ENCODE measurements around the gene TLN1. TPM values are rescaled to one million over a fixed set of nuclear protein-coding genes. Genes with fewer than 3 reads are reported as not detected.

TLN1 gene
- total RNA-seq, 1 experiment from 2014 or later = 99.5 TPM

GRCh38 chr9:35706951-35707350 is 25.0 kb downstream of the TLN1 start:
- no peak for DNase-seq (ENCODE audit: low spot score)

- no peak for DNase-seq (ENCODE audit: low spot score)
Observed at GRCh38 chr9:35705836-35706430, 26.1 kb downstream of the TLN1 start.

DNA sequence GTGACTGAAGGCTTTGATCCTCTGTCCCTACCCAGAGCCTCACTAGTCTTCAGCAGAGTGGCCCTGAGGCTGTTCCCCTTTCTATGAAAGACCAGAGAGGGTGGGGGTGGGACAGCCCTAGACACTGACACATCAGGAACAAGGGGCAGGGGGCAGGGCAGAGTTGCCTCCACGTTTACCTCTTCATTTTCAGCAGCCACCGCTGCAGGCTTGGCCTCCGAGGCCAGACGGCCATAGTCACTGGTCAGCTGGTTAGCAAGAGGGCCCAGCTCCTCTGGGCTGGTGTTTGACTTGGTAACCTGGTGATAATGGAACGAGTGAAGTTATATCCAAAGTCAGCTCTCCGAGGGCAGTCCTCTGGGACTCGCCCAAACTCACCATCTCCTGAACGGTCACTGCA is 26.6 kb downstream of the TLN1 start:
- no peak for DNase-seq (ENCODE audit: low spot score)

- DNase-seq (ENCODE audit: low spot score) = no peak
Observed at GRCh38 chr9:35703906-35704672, 27.9 kb downstream of the TLN1 start.

- DNase-seq (ENCODE audit: low spot score) = no peak
Observed at GRCh38 chr9:35702696-35703095, 29.3 kb downstream of the TLN1 start.

GRCh38 chr9:35700942-35701341 is 31.1 kb downstream of the TLN1 start:
- no peak for DNase-seq (ENCODE audit: low spot score)

- no peak for DNase-seq (ENCODE audit: low spot score)
Observed at GRCh38 chr9:35700031-35700430, 32.0 kb downstream of the TLN1 start.

DNA sequence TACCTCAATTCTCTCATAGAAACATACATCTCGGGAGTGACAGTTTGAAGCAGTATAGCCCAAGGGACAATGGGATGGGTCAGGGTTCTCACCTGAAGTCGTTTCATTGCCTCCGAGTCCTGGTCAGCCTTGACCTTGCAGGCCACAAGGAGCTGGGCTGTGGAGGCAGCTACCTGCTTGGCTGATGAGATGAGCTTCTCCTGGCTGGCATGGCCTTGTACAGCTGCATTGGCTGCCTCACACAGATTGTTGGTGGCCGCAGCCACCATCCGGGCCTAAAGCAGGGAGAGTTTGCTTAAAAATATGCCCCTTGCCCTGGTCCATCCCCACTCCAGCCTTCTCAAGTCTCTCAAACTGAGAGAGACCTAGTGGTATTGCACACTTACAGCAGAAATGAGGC is 33.8 kb downstream of the TLN1 start:
- no peak for DNase-seq (ENCODE audit: low spot score)

- no peak for DNase-seq (ENCODE audit: low spot score)
Observed at GRCh38 chr9:35697486-35697885, 34.5 kb downstream of the TLN1 start.

GRCh38 chr9:35696520-35697215 is 35.3 kb downstream of the TLN1 start:
- peak; percentile 75 for DNase-seq (ENCODE audit: low spot score)

GRCh38 chr9:35695943-35696401 is 36.0 kb downstream of the TLN1 start:
- DNase-seq (ENCODE audit: low spot score) = no peak

DNA sequence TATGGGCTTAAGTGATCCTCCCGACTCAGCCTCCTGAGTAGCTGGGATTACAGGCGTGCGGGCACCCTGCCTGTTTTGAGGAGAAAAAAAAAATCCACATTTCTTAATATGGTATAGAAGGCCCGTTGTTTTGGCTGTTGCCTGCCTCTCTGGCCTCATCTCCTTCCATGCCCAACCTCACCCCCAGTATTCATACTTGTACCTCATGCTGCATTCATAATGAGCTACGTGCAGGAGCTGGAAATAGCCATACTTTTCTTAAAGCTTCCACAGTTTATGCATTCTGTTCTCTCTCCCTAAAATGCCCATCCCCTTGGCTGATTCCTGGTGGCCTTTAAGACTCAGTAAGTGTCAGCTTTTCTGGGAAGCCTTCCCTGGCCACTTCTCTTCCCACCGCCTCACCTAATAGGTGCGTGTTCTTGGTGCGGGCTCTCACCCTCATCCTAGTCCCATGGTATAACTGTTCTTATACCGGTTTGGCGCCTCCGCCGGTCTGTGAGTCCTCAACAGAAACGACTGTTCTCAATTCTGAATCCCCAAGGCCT is 40.2 kb downstream of the TLN1 start:
- DNase-seq (ENCODE audit: low spot score) = no peak

DNA sequence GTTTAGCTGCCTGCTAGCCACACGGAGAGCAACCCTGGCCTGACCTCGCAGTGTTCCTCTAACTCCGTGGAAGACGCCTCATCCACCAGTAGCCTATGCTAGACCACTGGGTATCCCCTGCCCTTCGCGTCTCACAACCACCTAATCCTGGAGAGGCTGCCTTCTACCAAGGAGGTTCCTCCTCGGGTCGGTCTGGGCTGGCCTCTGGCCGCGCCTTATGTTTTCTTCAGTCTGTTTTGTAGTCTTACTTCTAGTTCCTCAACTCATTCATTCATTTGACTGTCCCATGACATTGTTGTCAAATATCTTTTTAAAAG is 40.7 kb downstream of the TLN1 start:
- DNase-seq (ENCODE audit: low spot score) = no peak

DNA sequence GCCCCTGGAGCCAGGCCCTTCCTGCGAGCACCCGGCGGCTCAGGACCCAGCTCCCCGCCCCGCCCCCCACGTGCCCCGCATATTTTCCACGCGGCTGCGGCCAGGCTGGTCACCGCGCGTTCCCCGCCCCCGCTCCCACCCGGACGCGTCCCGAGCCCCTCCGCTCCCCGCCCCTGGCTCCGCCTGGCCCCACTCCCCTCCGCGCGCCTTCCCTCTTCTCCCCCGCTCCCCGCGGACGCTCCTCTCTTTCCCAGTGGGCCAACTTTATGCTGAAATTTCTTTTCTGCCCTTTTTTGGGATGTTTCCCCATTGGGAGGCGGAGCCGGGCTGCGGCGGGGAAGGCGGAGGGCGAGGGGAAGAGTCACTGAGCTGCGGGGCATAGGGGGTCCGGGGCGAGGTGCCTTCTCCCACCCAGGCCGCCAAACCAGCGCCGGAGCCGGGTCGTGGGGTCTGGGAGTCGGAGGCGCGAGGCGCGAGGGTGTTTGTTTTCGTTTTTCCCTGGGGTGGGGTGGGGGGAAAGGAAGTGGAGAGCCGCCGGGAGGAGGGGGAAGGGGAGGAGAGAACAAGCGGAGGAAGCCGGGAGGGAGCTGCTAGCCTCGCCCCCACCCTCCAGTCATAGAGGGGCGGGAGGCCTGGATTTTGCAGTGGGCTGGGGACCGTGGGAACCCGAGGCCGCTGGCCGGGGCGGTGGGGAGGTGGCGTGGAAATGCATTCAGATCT is 41.2 kb downstream of the TLN1 start:
- no peak for DNase-seq (ENCODE audit: low spot score)

DNA sequence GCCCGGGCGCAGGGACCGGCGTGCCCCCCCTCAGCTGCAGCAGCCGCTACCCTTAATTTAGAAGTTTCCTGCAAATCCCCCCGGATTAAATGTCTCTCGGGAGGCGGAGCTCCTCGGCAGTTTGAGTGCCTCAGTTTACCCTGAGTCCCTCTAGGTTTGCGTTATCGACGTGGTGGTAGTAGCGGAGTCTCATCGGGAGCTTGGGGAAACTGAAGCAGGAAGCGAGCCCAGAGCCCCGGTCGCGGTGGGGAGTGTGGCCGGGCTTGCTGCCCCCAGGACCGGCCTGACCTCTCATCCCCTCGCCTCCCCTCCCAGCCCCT is 41.7 kb downstream of the TLN1 start:
- DNase-seq (ENCODE audit: low spot score) = no peak

DNA sequence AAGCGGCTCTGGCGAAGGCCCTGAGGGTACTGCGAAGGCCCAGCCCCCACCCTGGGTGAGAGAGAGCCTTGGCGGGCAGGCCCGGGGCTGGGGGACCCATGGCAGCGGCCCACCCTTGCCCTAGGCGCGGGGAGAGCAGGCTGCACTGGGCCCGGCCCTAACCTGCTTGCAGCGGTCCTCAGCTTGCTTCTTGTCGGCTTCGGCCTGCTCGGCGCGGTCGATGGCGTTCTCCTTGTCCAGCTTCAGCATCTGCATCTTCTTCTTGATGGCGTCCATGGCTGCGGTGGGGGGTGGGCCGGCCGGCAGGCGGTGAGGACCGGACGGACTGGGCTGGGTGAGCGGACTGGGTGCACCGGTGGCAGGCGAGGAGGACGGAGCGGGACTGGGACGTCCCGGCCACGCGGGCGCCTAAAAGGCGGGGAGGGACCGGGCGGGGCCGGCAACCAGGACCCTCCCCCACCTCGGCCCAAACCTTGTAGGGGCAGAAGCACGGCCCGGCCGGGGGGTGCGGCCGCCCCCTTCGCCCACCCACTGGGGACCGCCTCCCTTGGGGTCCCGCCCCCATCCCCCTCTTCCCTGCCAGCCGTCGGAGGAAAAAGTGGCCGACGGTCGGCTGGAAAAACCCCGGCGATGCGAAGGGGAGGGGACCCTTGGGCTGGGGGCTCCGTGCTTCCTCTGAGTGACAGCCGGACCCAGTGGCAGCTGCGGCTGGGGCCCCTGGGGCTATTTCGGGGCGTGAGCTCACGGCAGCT is 42.3 kb downstream of the TLN1 start, which contains the start of gene TPM2:
Gene TPM2, minus strand, starts transcription at position 384 of the 752 bp plus-strand sequence. Its CDS starts 108 bp downstream, at position 276.
- DNase-seq (ENCODE audit: low spot score) = no peak

- DNase-seq (ENCODE audit: low spot score) = peak; percentile 59
Observed at GRCh38 chr9:35688558-35689541, 43.1 kb downstream of the TLN1 start.

- DNase-seq (ENCODE audit: low spot score) = no peak
Observed at GRCh38 chr9:35687972-35688557, 43.9 kb downstream of the TLN1 start.

DNA sequence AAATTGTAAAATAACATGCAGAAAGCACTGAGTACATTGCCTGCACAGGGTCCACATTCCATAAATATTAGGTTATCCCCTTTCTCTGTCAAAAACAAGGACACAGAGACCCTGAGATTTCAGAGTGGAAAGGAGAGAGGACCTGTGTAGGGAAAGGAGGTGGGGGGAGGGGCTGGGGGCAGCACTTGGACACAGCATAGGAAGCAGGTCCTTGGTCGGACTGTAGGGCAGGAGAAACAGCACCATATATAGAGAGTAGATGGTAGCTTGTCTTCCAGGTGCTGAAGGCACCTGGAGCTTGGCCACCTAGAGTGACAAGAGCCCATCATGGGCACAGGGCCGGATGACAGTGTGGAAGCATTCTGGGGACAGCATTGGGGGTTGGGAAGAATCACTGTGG is 44.7 kb downstream of the TLN1 start:
- DNase-seq (ENCODE audit: low spot score) = no peak

Data from HT-29 (cell line).